Hepatocyte (in vitro differentiated cells): ENCODE measurements around the gene IL15. TPM values are rescaled to one million over a fixed set of nuclear protein-coding genes. Genes with fewer than 3 reads are reported as not detected.

ENCODE experiments used
- DNase-seq: peaks from one replicate; pipeline ENCODE4 v3.0.0-alpha.2; 2016; ENCODE audit warnings: low spot score
- H2AFZ ChIP-seq: fragments of 200-600 bp; sonication (generic); 2 replicates; pipeline ENCODE4 v1.6.0; 2016; ENCODE audit warnings: antibody characterized with exemption, mild to moderate bottlenecking
- H3K27ac ChIP-seq: fragments of 200-600 bp; sonication (generic); 2 replicates; pipeline ENCODE4 v1.5.1; 2016; ENCODE audit warnings: mild to moderate bottlenecking
- H3K27me3 ChIP-seq: fragments of 200-600 bp; sonication (generic); 2 replicates; pipeline ENCODE4 v1.6.1; 2016
- H3K36me3 ChIP-seq: fragments of 200-600 bp; sonication (generic); replicated peaks from 2 replicates; pipeline ENCODE4 v1.5.1; 2016; ENCODE audit warnings: low read depth; ENCODE audit not compliant: insufficient read depth
- H3K4me1 ChIP-seq: fragments of 200-600 bp; sonication (generic); 2 replicates; pipeline ENCODE4 v1.5.1; 2016; ENCODE audit warnings: mild to moderate bottlenecking, moderate library complexity; ENCODE audit not compliant: insufficient read depth
- H3K4me2 ChIP-seq: fragments of 200-600 bp; sonication (generic); 2 replicates; pipeline ENCODE4 v1.6.0; 2016
- H3K4me3 ChIP-seq: fragments of 200-600 bp; sonication (generic); 2 replicates; pipeline ENCODE4 v1.5.1; 2016; ENCODE audit warnings: mild to moderate bottlenecking
- H3K79me2 ChIP-seq: fragments of 200-600 bp; sonication (generic); 2 replicates; pipeline ENCODE4 v1.6.0; 2017; ENCODE audit warnings: mild to moderate bottlenecking
- H3K9me2 ChIP-seq: fragments of 200-600 bp; sonication (generic); replicated peaks from 2 replicates; pipeline ENCODE4 v1.6.0; 2017; ENCODE audit warnings: mild to moderate bottlenecking; ENCODE audit not compliant: insufficient read depth
- H3K9me3 ChIP-seq: fragments of 200-600 bp; sonication (generic); 2 replicates; pipeline ENCODE4 v1.5.1; 2016; ENCODE audit warnings: low read depth, mild to moderate bottlenecking
- H4K20me1 ChIP-seq: fragments of 200-600 bp; sonication (generic); 2 replicates; pipeline ENCODE4 v1.6.0; 2016; ENCODE audit warnings: mild to moderate bottlenecking; ENCODE audit not compliant: insufficient read depth, poor library complexity, severe bottlenecking
- EZH2 ChIP-seq: fragments of 200-600 bp; sonication (generic); IDR thresholded peaks from 2 replicates; pipeline ENCODE4 v1.6.1; 2016; ENCODE audit warnings: antibody characterized with exemption, mild to moderate bottlenecking, borderline replicate concordance
- EZH2phosphoT487 ChIP-seq: fragments of 200-600 bp; sonication (generic); IDR thresholded peaks from one replicate; pipeline ENCODE4 v1.6.1; 2018; ENCODE audit warnings: antibody characterized with exemption, mild to moderate bottlenecking, low read depth, moderate library complexity; ENCODE audit not compliant: unreplicated experiment, severe bottlenecking
- WGBS: methylation state at CpG from one replicate; pipeline ENCODE4 v1.1.6; 2016; ENCODE audit warnings: low lambda C conversion rate; ENCODE audit errors: missing lambda C conversion rate; 5-methylcytosine and 5-hydroxymethylcytosine counted together
- polyA plus RNA-seq: library from polyadenylated mRNA; unstranded; fragments of >200 nt; fragmentation: Nextera tagmentation; extraction: Ambion mirVana; gene quantifications from 2 replicates; pipeline ENCODE4 v1.2.1, GENCODE V29; 2016
- total RNA-seq: library from RNA; depleted of rRNA; stranded (reverse); fragments of >200 nt; gene quantifications from 2 replicates; pipeline ENCODE4 v1.2.3, GENCODE V29; 2014
- TF ChIP-seq, protein P1 (sequence below): fragments of 200-600 bp; sonication (generic); IDR thresholded peaks from 2 replicates; pipeline ENCODE4 v1.5.1; 2016; ENCODE audit warnings: antibody characterized with exemption, mild to moderate bottlenecking; ENCODE audit not compliant: poor library complexity

Gene IL15
- total and polyA plus RNA-seq, 2 experiments from 2014 or later, result 0.83 to 5.0 TPM

DNA sequence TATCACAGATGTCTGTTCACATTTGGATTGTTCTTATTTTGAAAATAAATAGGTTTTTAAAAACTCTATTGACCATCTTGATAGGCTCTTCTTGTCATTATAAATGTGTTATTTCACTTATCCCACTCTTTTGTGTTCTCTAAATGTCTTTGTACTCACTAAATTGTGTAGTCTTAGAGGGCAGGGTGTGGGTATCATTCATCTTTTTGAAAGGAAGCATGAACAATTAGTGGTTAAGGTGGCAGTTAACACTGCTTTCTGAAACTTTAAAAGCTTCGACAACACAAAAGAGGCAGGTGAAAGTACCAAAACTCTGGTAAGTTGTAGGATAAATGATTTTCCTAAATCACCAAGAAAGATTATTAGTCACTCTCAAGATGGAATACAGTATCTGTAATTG is 83.2 kb downstream of the IL15 start:
- Histone ChIP-seq H3K4me2 (no peak overlapping the region), H3K9me3 (no peaks in the 10 kb centered on the region), H3K4me3 (no peak overlapping the region), H3K27me3 (no peaks in the 10 kb centered on the region), H4K20me1 (no peaks in the 10 kb centered on the region), H3K4me1 (no peaks in the 10 kb centered on the region), H2AFZ (no peak overlapping the region), H3K79me2 (no peaks in the 10 kb centered on the region), H3K27ac (no peak overlapping the region), H3K9me2 (no peaks in the 10 kb centered on the region), H3K36me3 (no peaks in the 10 kb centered on the region)
- 90% methylated on average over 1 of the region's 1 CpG for WGBS
- no peak for TF ChIP-seq EZH2
- TF ChIP-seq, protein P1, sequence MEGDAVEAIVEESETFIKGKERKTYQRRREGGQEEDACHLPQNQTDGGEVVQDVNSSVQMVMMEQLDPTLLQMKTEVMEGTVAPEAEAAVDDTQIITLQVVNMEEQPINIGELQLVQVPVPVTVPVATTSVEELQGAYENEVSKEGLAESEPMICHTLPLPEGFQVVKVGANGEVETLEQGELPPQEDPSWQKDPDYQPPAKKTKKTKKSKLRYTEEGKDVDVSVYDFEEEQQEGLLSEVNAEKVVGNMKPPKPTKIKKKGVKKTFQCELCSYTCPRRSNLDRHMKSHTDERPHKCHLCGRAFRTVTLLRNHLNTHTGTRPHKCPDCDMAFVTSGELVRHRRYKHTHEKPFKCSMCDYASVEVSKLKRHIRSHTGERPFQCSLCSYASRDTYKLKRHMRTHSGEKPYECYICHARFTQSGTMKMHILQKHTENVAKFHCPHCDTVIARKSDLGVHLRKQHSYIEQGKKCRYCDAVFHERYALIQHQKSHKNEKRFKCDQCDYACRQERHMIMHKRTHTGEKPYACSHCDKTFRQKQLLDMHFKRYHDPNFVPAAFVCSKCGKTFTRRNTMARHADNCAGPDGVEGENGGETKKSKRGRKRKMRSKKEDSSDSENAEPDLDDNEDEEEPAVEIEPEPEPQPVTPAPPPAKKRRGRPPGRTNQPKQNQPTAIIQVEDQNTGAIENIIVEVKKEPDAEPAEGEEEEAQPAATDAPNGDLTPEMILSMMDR, result no peak
- TF ChIP-seq EZH2phosphoT487, result no peak
- DNase-seq, result no peak

DNA sequence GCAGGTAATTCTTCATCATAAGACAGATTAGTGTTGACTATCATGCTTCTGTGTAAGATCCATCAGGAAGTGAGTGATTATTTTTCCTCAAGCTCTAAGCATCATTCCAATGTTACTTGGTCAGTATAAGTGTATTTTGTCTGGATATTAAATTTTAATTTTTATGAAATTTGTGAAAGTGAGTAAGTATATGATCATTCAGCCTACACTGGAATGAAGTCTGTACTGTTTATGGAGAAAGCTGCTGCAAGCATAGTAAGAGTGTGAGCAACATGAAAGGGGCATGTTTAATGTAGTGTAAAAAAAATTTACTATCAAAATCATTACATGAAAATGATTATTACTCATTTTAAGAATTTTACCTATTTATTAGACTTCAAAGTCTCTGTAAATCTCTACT is 84.8 kb downstream of the IL15 start:
- Histone ChIP-seq H3K4me1 (no peaks in the 10 kb centered on the region), H3K27ac (no peak overlapping the region), H3K36me3 (no peaks in the 10 kb centered on the region), H3K9me3 (no peaks in the 10 kb centered on the region), H2AFZ (no peak overlapping the region), H3K4me3 (no peak overlapping the region), H4K20me1 (no peaks in the 10 kb centered on the region), H3K79me2 (no peaks in the 10 kb centered on the region), H3K4me2 (no peak overlapping the region), H3K27me3 (no peaks in the 10 kb centered on the region), H3K9me2 (no peaks in the 10 kb centered on the region)
- no peak for DNase-seq
- TF ChIP-seq, protein P1, result no peak
- TF ChIP-seq EZH2phosphoT487, result no peak
- TF ChIP-seq EZH2, result no peak

- Histone ChIP-seq H4K20me1 (no peaks in the 10 kb centered on the region), H3K9me2 (no peaks in the 10 kb centered on the region), H3K79me2 (no peaks in the 10 kb centered on the region), H3K4me1 (no peaks in the 10 kb centered on the region), H3K27me3 (no peaks in the 10 kb centered on the region), H3K36me3 (no peaks in the 10 kb centered on the region), H3K4me3 (no peak overlapping the region), H3K4me2 (no peak overlapping the region), H3K27ac (no peak overlapping the region), H3K9me3 (no peaks in the 10 kb centered on the region), H2AFZ (no peak overlapping the region)
- DNase-seq, result no peak
- TF ChIP-seq, protein P1, result no peak
- TF ChIP-seq EZH2 (no peak), EZH2phosphoT487 (no peak)
Measured at GRCh38 chr4:141724646-141725045, 88.3 kb downstream of the IL15 start.

DNA sequence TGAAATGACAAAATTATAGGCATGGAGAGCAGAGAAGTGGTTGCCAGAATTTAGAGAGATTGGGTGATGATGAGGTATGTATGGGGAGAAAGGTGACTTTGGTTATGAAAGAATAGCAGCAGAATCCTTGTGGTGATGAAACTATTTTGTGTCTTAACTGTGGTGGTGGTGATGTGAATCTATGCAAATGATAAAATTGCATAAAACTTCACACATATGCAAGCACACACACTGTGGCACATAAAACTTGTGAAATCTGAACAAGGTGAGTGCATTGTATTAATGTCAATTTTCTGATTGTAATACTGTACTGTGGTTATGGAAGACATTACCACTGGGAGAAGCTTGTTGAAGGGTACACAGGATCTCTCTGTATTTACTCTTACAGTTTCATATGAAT is 91.0 kb downstream of the IL15 start:
- H3K4me1 ChIP-seq, result no peaks in the 10 kb centered on the region
- H3K9me2 ChIP-seq, result no peaks in the 10 kb centered on the region
- no peak overlapping the region for H3K27ac ChIP-seq
- no peak for TF ChIP-seq EZH2phosphoT487
- TF ChIP-seq EZH2, result no peak
- TF ChIP-seq, protein P1, result no peak
- H4K20me1 ChIP-seq, result no peaks in the 10 kb centered on the region
- no peak overlapping the region for H2AFZ ChIP-seq
- H3K9me3 ChIP-seq, result no peaks in the 10 kb centered on the region
- no peak overlapping the region for H3K4me2 ChIP-seq
- H3K36me3 ChIP-seq, result no peaks in the 10 kb centered on the region
- no peaks in the 10 kb centered on the region for H3K27me3 ChIP-seq
- no peak overlapping the region for H3K4me3 ChIP-seq
- no peaks in the 10 kb centered on the region for H3K79me2 ChIP-seq
- DNase-seq, result no peak
